DMS53 treated with DMSO at 0.1 percent for 48 hours (cell line): ENCODE data around the gene LYPD5.
"Not testable (repeated sequence)": the region's sequence is repeated elsewhere in the genome, so short reads cannot be mapped to it uniquely, and the experiment has no call there.

Experiments used
- DNase-seq: peaks from one replicate; lab custom pipeline; 2025; ENCODE audit not compliant: unreplicated experiment; lab: John Stamatoyannopoulos, UW

Gene LYPD5, protein sequence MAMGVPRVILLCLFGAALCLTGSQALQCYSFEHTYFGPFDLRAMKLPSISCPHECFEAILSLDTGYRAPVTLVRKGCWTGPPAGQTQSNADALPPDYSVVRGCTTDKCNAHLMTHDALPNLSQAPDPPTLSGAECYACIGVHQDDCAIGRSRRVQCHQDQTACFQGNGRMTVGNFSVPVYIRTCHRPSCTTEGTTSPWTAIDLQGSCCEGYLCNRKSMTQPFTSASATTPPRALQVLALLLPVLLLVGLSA

DNA sequence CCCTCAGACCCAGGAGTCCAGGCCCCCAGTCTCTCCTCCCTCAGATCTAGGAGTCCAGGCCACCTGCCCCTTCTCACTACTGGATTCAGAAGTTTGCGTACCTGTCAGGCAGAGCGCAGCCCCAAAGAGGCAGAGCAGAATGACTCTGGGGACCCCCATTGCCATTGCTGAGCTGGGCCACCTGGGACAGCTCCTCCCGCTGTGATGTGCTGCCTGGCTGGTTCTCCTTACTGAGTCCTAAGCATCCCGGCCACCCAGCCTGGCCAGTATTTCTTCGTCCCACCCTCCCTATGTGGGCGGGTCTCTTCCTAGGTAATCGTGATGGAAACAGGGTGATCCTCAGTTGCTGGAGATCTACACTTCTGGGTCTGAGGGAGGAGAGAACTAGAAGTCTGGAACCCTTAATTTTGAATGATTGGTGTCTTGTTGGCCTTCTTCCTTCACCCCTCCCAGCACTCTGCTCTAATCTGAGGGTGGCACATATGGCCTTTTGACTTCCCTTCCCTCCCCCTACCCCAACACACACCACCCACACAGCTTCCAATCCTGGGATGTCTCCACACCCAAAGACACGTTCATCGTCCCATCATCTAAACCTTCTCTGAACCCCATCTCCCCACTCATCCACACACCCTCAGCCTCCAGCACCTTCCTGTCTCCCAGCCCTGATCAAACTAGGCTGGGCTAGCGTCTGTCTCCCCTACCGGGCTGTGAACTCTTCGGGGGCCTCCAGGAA, at the start of gene LYPD5:
TSS of gene LYPD5 (minus strand) at position 232 of the 736 bp plus-strand sequence. CDS start at position 165, 67 bp downstream.
- no peak for DNase-seq

DNA sequence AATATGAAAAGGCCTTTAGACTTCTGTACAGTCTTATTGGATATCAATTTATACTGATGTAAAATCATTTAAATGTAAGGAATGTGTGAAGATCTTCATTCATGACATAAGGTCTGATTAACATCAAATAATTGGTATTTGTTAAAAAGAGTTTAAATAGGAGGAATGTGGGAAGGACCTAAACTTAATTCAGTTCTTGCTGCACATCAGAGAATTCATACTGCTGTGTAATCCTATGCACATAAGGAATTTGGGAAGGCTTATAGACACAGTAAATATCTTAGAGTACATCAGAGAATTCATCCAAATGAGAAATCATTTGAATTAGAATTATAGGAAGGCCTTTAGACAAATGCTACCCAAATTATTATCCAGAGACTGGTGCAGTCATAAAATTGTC, 46.6 kb upstream of the LYPD5 start:
- DNase-seq, result no peak

DNA sequence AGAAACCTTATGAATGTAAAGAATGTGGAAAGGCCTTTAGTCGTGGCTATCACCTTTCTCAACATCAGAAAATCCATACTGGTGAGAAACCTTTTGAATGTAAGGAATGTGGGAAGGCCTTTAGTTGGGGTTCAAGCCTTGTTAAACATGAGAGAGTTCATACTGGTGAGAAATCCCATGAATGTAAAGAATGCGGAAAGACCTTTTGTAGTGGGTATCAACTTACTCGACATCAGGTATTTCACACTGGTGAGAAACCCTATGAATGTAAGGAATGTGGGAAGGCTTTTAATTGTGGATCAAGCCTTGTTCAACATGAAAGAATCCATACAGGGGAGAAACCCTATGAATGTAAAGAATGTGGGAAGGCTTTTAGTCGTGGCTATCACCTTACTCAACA, 45.6 kb upstream of the LYPD5 start:
- DNase-seq, result no peak

DNA sequence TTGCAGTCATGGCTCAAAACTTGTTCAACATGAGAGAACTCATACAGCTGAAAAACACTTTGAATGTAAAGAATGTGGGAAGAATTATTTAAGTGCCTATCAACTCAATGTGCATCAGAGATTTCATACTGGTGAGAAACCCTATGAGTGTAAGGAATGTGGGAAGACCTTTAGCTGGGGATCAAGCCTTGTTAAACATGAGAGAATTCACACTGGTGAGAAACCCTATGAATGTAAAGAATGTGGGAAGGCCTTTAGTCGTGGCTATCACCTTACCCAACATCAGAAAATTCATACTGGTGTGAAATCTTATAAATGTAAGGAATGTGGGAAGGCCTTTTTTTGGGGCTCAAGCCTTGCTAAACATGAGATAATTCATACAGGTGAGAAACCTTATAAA, 45.0 kb upstream of the LYPD5 start:
- DNase-seq, result no peak

DNA sequence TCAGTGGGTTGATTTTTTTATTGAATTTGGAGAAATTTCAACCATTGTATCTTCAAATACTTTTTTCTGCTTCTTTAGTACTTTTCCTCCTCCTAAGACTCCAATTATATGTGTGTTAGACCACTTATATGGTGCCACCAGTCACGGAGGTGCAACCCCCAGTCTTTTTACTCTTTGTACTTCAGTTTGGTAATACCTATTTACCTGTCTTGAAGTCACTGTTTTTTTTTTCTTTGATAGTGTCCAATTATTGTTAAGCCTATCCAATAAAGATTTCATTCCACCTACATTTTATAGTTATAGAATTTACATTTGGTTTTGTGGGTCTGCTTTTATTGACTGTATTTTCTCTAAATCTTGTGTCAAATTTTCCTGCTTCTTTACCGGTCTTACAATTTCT, 39.8 kb upstream of the LYPD5 start:
- no peak for DNase-seq

DNA sequence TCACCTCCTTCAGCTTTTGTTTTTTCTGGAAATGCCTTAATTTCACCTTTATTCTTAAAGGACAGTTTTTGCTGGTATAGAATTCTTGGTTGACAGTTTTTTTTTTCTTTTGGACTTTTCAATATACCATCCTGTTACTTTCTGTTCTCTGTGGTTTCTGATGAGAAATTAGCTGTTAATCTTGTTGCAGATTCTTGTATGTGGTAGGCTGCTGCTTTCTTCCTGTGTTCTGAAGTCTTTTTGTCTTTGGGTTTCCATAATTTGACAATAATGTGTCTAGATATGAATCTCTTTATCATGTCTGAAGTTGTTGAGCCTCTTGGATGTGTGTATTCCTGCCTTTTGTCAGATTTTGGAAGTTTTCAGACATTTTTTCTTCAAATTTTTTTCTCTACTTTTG, 36.9 kb upstream of the LYPD5 start:
- no peak for DNase-seq

DNA sequence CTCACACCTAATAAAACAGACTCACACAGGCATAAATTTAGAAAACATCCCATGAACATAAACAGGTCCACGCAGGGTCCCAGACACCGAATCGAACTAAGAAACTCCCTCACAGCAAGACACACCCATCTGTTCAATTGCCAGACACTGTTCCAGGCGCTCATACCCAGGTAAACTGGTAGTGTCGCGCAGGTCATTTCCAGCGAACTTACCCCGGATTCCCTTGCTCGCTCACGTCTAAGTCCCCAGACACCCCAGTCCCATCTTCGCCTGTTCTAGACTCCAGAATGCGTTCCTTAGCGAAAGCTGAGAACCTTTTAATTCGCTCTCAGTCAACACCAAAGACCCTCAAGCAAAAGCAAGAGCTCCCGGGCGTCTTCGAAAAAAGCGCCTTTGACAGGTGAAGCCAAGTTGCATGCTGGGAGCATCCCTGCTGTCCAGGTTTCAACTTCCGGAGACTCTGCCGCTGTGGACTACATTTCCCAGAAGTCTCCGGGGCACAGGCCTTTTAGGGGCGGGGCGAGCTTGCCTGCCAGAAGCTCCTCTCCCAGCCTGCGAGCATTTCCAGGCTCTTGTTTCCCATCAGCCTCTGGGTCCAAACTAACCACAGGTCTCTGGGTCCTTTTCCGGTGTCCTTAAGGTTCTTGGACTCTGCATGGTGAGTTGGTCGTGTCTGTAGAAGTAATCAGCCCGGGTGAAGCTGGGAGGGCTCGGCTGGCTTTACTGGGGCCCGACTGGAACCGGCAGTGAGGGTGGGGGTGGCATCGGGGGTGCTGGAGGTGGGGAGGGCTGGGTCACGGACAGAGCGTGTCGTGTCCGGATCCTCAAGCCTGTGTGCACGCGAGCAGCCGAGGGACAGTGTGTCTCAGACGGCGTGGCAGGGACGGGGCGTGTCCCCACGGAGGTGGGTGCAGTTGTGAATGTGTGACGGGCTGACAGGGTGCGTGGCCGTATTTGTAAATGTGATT, 24.8 kb upstream of the LYPD5 start, which contains the start of gene ZNF283:
TSS of gene ZNF283 (plus strand) at position 535 of the 968 bp plus-strand sequence. CDS start 6,184 bp downstream, outside the sequence.
- peak; percentile 93 for DNase-seq

DNA sequence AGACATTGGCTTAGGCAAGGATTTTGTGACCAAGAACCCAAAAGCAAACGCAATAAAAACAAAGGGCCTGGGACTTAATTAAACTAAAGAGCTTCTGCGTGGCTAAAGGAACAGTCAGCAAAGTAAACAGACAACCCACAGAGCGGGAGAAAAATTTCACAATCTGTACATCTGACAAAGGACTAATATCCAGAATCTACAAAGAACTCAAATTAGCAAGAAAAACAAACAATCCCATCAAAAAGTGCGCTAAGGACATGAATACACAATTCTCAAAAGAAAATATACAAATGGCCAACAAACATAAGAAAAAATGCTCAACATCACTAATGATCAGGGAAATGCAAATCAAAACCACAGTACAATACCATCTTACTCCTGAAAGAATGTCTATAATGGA, 22.3 kb upstream of the LYPD5 start:
- not testable (repeated sequence) for DNase-seq

DNA sequence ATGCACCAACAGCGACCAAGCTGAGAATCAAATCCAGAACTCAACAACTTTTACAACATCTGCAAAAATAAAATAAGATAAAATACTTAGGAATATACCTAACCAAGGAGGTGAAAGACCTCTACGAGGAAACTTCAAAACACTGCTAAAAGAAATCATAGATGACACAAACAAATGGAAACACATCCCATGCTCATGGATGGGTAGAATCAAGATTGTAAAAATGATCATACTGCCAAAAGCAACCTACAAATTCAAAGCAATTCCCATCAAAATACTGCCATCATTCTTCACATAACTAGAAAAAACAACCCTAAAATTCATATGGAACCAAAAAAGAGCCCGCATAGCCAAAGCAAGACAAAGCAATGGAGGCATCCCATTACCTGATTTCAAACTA, 21.6 kb upstream of the LYPD5 start:
- not testable (repeated sequence) for DNase-seq

DNA sequence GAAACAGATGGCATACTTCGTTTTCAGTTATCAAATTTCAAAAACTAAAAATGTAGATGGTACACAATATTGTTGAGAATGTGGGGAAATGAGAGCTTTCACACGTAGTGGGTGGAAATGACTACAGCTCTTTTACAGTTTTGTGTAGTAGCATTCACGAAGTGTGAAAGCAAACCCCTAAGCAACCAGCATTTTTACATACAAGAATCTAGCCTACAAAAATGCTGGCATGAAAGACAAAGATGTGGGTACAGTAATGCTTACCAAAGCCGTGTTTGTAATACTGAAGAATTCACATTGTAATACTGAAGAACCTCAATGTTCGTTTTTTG, 18.6 kb upstream of the LYPD5 start:
- no peak for DNase-seq

DNA sequence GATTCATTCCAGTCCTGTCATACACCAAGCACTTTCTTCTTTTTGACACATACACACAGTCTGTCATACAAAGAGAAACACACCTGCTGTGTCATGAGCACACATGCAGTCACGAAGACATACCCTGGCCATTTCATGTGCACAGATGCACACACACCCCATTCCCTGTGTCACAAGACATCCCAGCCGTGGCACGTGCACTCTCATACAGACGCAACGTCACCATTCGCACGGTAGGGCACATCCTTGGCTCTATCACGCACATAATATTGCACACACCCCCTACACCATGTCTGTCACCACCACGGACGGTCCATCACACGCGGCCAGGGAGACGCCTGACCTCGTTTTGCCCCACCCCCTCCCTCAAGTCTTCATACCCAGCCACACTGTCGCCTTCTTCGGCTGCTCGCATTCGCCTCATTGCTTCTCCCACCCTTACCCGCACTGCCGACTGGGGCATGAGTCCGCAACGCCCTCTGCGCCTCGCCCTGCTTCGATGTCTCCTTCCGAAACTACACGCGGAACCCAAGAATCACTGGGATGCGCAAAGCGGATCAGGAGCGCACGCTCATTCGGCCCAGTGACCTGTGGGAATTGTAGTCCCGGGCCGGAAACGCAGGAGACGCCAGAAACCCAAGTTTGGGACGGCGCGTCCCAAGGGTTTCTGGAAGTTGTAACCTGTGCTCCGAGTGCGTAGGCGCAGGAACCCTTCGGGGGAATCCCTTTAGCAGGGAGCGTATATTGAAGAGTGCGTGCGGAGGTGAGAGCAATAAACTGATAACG, 18.0 kb upstream of the LYPD5 start:
- peak; percentile 3 for DNase-seq

DNA sequence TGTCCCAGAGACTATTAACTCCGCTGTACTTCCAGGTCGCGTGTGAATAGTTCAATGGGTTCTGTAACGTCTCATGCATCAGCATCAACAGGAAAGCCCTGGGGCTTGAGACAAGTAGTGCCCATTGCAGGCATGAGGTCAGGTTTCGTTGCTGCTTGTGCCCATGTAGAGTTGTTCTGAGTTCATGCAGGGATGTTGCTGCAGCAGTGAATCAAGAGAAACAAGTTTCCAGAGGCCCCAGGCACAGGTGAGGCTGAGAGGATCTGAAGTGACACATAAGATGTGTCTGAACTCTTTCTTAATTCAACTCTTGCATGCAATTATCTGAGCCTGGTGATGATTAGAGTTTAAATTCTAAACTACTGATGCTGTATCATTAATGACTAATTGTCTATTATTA, 16.3 kb upstream of the LYPD5 start:
- no peak for DNase-seq

DNA sequence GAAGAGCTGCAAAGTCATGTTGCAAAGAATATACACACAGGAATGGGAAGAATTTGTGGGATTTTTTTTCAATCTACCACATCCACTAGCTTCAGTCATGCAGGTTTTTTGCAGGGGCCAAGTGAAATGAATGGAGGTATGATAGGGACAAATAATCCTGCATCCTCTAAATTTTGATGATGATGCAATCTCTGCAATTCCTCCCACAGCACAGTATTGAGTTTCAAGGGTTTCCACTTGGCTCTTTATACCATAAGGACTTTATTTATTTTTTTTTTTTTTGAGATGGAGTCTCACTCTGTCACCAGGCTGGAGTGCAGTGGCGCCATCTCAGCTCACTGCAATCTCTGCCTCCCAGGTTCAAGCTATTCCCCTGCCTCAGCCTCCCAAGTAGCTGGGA, 15.2 kb upstream of the LYPD5 start:
- not testable (repeated sequence) for DNase-seq

DNA sequence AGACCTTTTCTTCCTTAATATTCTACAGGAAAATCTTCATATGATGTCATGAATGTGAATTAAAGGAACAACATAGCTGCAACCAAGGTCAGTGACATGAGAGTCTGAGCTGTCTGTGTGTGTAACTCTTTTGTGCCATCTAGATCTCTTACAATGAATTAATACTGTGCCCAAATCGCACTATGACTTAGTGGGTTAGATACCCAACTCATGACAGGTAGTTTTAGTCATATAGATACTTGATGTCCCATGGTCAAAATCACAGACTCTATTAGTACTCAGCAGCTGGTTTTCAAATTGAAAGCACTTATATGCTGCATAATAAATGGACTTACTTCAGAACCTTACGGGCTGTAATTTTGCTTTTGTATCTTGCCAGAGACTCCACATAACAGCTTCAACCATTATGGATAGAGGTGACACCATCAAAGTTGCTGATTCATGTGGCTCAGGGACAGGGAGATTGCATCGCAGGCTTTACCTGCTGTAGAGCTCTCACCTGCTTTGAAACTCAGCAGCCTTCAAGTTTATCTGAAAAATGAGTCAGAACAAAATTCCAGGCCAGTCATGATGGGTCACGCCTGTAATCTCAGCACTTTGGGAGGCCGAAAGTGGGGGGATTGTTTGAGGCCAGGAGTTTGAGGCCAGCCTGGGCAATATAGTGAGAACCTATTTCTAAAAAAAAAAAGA, 12.6 kb upstream of the LYPD5 start:
- DNase-seq, result no peak

DNA sequence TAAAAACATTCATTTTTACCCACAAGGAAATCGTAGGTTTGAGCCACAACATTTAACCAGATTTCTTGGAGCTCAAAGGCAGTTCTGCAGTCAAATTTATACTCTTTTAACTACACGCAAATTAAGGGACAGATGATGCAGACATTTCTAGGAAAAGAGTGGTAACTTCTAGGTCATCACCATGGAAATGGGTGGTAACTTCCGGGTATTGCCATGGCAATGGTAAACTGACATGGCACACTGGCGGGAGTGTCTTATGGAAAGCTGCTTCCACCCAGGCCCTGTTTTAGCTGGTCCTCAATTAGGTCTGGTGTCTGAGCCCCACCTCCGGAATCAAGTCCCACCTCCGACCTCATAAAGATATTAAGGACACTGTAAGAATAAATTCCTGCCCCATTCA, 10.4 kb upstream of the LYPD5 start:
- no peak for DNase-seq

DNA sequence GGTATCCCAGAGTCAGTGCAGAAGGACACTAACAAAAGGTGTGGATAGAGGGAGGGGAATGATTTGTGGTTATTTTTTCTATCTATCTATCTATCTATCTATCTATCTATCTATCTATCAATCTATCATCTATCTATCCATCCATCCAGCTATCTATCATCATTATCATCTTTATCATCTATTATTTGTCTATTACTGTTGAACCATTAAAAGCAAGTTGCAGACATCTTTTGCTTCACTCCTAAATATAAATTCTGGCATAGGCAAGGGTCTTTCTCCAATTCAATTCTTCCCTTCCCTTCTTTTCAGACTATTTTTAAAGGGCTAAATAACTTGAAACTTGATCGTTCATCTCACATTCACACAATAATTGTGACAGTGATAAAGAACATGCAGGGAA, 10.0 kb upstream of the LYPD5 start:
- DNase-seq, result no peak

DNA sequence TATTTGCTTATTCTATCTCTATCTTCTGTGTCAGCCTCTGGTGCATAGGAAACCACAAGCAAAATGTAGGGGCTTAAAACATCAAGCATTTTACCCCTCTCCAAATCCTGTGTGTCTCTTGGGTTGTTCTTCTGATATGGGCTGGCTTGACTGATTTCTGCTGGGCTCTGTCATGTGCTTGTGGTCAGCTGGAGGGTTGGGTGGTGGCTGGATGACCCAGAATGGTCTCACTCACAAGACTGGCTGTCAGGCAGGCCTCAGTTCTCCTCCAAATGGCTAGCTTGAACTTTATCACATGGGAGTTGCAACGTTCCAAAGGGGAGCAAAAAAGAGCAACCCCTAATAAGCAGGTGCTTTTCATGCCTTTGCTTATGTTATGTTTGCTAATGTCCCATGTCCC, 9.6 kb upstream of the LYPD5 start:
- no peak for DNase-seq

DNA sequence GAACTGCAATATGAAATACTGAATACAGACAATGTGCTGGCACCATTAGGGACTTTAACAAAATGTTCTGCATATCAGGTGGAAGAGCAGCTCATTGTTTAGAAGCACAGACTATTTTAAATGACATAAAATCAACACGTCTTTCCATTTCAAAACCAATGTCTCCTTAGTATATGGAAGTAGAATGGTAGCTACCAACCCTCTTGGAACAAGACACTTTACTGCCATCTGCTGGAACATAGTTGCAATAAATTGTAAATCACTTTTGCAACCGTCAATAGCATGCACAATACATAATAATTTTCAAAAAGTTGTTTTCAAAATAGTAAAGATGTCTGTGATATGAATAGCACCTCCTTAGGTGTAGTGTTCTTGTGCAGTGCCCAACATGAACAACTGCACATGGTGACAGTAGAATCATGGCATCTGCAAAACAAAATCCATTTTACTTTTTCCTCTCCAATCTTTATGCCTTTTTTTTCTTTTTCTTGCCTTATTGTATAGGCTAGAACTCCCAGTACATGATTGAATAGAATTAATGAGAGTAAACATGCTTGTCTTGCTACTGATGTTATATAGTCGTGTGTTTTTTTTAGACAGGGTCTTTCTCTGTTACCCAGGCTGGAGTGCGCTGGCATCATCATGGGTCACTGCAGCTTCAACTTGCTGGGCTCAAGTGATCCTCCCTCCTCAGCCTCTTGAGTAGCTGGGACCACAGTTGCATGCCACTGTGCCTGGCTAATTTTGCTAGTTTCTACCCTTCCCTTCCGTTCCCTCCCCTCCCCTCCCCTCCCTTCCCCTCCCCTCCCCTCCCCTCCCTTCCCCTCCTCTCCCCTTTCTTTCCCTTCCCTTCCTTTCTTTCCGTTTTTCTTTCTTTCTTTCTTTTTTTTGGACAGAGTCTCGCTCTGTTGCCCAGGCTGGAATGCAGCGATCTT, 7.8 kb upstream of the LYPD5 start:
- DNase-seq, result peak; percentile 76

DNA sequence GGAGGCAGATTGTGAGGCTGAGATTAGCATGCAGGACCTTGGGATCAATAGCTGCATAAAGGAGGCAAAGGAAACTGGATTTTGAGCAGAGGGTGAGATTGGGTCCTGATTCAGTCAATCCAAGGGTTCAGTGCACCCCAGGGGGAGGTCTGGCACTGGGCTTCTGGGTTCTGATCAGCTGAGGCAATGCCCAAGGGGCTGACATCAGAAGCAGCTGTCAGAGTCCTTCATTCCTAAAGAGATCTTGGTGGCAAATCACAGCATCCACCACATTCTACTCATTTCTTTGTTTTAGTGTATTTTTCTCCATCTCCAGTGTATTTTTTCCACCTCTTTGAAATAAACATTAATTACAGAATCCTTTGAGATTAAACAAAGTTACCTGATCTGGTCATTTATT, 5.4 kb upstream of the LYPD5 start:
- no peak for DNase-seq
